Heart right ventricle (tissue), 16 donors: Measurements from ENCODE around the gene R3HDM1. TPM values are rescaled to one million over a fixed set of nuclear protein-coding genes. Genes with fewer than 3 reads are reported as not detected.
"Not testable (repeated sequence)": the region's sequence is repeated elsewhere in the genome, so short reads cannot be mapped to it uniquely, and the experiment has no call there.

Experiments used
- ATAC-seq, 8 donors: fragments of 200-7000 bp; cut with Tn5 transposase; one replicate each; pipeline ENCODE4 v1.9.1; 2020; ENCODE audit warnings: mild to moderate bottlenecking in 8 of 8, moderate library complexity in 8 of 8, moderate number of reproducible peaks in 1 of 8
- DNase-seq, 2 donors: peaks; one replicate each; pipeline ENCODE4 v3.0.0-alpha.2; 2020
- H3K27ac ChIP-seq, 10 donors: fragments of 200-600 bp; sonication (generic) in 2 of 10; one replicate each; pipeline versions ENCODE4 v1.5.0 to v1.8.0; 2020 to 2022; ENCODE audit warnings: mild to moderate bottlenecking in 3 of 10
- H3K27me3 ChIP-seq, 7 donors: fragments of 200-600 bp; one replicate each; pipeline ENCODE4 v1.8.0; 2021 to 2022; ENCODE audit warnings: mild to moderate bottlenecking in 2 of 7
- H3K36me3 ChIP-seq, 9 donors: fragments of 200-600 bp; sonication (generic) in 1 of 9; one replicate each; pipeline versions ENCODE4 v1.5.0 to v1.8.0; 2020 to 2022; ENCODE audit warnings: mild to moderate bottlenecking in 2 of 9
- H3K4me1 ChIP-seq, 9 donors: fragments of 200-600 bp; sonication (generic) in 1 of 9; one replicate each; pipeline versions ENCODE4 v1.5.0 to v1.8.0; 2020 to 2022; ENCODE audit warnings: mild to moderate bottlenecking in 4 of 9
- H3K4me3 ChIP-seq, 10 donors: fragments of 200-600 bp; sonication (generic) in 2 of 10; one replicate each; pipeline versions ENCODE4 v1.5.0 to v1.8.0; 2020 to 2022; ENCODE audit warnings: mild to moderate bottlenecking in 7 of 10, moderate library complexity in 2 of 10
- H3K9me3 ChIP-seq, 11 donors: fragments of 200-600 bp in 10 of 11; sonication (generic) in 2 of 11; one replicate each; pipeline versions ENCODE4 v1.5.0 to v1.8.0; 2013 to 2022; ENCODE audit warnings: mild to moderate bottlenecking in 2 of 11, control low read depth in 1 of 11, moderate library complexity in 1 of 11
- WGBS, 2 donors: extraction: QIAGEN DNeasy Blood & Tissue Kit; methylation state at CpG; one replicate each; pipeline ENCODE4 v1.1.7; 2013; ENCODE audit warnings: inconsistent platforms in 1 of 2; 5-methylcytosine and 5-hydroxymethylcytosine counted together
- intact Hi-C, 10 donors: fragments of 100-400 bp; cut with DNase I; formaldehyde crosslinking; loops; one replicate each; pipeline versions ENCODE4 v1.11.1 to v1.14.2; 2022
- polyA plus RNA-seq, 2 donors: library from polyadenylated mRNA; stranded (reverse); fragments of 200-250 nt; gene quantifications; one replicate each; pipeline ENCODE4 v1.2.3, GENCODE V29; 2013
- total RNA-seq, 10 donors: library from RNA; stranded (reverse); fragmentation: NEBNext Ultra II Directional in 3 of 10; extraction: Animal tissue kit (Norgen Biotek cat#: 25700) in 3 of 10; gene quantifications; one replicate each; pipeline versions ENCODE4 v1.2.1 to v1.2.4, GENCODE V29; 2021 to 2023
- TF ChIP-seq, protein P1 (sequence below), 9 donors: fragments of 200-600 bp; sonication (generic) in 2 of 9; IDR thresholded peaks; one replicate each; pipeline versions ENCODE4 v1.5.0 to v1.8.0; 2021 to 2022; ENCODE audit warnings: antibody characterized with exemption in 9 of 9, mild to moderate bottlenecking in 5 of 9, moderate library complexity in 1 of 9
- donor health status: Arrhythmogenic right ventricular cardiomyopathy.
- donor health status: ischemic (EF 13 %, LVEDD 7.1; RV severe dilation, severe dysfunction).
- donor health status: healthy with polysubstance abuse.
- donor health status: DM: no; HTN: yes; CAD: no.
- donor health status: DM: no; HTN: no; CAD: no.
- donor health status: ischemic (EF 25% LVEDD 6.9; RV normal size, moderate dysfunction).
- donor health status: ischemic (EF 25% LVEDD 5.7; RV mildly dilated, moderate dysfunction).
- donor health status: healthy.
- donor health status: DM: yes; HTN: yes; CAD: no.
- donor health status: Ischemic cardiomyopathy.
- donor health status: ischemic (EF 35%, LVEDD 5.7; RV mildly dilated, moderate dysfunction).
- donor health status: nonischemic (EF 11% LVEDD 7.7; RV severe dilation, severe dysfunction).
- donor health status: DM: yes; HTN: yes; CAD: no.
- donor health status: PGD.
- donor health status: ischemic (EF 29% LVEDD 5.4; RV normal size, mild dysfunction).
- donor health status: nonischemic (EF 23%, LVEDD 6.1; RV moderate dilation, normal function).

The R3HDM1 gene
- total and polyA plus RNA-seq, 12 donors, result 6.1 to 22.2 (median 17.5) TPM

DNA sequence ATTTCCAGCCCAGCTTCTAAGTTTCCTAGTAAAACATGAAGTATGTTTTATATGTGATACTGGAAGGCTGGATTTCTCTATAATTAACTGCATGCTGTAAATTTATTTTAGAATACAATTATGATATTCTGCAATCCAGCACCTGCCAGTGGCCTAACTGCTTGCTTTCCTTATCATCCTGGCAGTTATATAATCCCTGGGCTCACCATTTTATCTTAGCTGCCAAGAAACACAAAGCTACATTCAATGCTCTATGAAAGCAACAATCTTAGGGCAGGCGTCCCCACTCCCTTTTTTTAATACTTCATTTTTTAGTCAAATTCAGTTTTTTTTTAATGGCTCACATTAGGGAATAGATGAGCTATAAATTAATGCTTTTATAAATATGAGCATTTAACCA, 172.0 kb downstream of the R3HDM1 start:
- DNase-seq, result no peak
- intact Hi-C loops, result loop anchor here in 1 of 10 donors (10.0 kb wide), 1 partner anchor 228 kb away; no protein-coding TSS in a partner anchor
- Histone ChIP-seq H3K4me3 (no peak overlapping the region), H3K27me3 (no peaks in the 10 kb centered on the region), H3K4me1 (peaks cover 0 to 7% (median 0%) of the 10 kb centered on the region in 9 donors), H3K27ac (no peak overlapping the region), H3K36me3 (no peaks in the 10 kb centered on the region), H3K9me3 (no peaks in the 10 kb centered on the region)
- TF ChIP-seq, protein P1, sequence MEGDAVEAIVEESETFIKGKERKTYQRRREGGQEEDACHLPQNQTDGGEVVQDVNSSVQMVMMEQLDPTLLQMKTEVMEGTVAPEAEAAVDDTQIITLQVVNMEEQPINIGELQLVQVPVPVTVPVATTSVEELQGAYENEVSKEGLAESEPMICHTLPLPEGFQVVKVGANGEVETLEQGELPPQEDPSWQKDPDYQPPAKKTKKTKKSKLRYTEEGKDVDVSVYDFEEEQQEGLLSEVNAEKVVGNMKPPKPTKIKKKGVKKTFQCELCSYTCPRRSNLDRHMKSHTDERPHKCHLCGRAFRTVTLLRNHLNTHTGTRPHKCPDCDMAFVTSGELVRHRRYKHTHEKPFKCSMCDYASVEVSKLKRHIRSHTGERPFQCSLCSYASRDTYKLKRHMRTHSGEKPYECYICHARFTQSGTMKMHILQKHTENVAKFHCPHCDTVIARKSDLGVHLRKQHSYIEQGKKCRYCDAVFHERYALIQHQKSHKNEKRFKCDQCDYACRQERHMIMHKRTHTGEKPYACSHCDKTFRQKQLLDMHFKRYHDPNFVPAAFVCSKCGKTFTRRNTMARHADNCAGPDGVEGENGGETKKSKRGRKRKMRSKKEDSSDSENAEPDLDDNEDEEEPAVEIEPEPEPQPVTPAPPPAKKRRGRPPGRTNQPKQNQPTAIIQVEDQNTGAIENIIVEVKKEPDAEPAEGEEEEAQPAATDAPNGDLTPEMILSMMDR (IDR thresholded peaks at IDR 0.05), result no peak
- ATAC-seq, result no peak
- 24 to 28% methylated on average over 1 of the region's 1 CpG for WGBS, 2 donors

DNA sequence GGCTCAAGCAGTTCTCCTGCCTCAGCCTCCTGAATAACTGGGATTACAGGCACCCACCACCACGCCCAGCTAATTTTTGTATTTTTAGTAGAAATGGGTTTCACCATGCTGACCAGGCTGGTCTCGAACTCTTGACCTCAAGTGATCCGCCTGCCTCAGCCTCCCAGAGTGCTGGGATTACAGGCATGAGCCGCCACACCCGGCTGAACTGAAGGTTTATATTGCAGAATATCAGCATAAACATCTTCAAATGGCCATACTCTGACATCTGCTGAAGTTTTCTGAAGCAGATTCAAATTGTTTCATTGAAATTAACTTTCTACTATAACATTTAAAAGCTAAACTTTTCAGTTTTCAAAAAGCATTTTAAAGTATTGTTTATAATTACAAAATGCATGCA, 172.8 kb downstream of the R3HDM1 start:
- not testable (repeated sequence) for H3K27me3 ChIP-seq, H3K4me1 ChIP-seq, DNase-seq, H3K27ac ChIP-seq, H3K4me3 ChIP-seq, ATAC-seq, H3K36me3 ChIP-seq, H3K9me3 ChIP-seq
- intact Hi-C loops, result loop anchor here in 1 of 10 donors (10.0 kb wide), 1 partner anchor 229 kb away; no protein-coding TSS in a partner anchor
- 97 to 99% methylated on average over 5 of the region's 5 CpGs for WGBS, 2 donors

DNA sequence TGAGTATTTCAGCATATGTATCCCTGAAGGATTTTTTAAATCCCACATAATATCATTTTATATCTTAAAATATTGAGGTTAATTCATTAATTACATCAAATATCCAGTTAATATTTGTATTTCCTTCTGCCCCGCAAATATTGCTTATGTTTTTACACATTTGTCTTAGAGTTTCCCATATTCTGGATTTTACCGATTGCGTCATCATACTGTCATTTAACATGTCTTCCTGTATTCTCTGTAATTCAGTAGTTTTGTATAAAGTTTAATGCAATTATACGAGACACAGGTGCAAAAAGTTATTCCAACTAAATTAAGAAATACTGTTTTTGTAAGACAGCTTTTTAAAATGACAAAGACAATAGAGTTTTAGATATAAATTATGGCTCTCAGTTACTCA, 176.9 kb downstream of the R3HDM1 start:
- Histone ChIP-seq H3K4me1 (peaks cover 0 to 4% (median 0%) of the 10 kb centered on the region in 9 donors), H3K4me3 (no peak overlapping the region), H3K9me3 (no peaks in the 10 kb centered on the region), H3K27ac (no peak overlapping the region), H3K36me3 (peaks cover 0 to 29% (median 0%) of the 10 kb centered on the region in 9 donors), H3K27me3 (no peaks in the 10 kb centered on the region)
- no peak for ATAC-seq
- TF ChIP-seq, protein P1 (IDR thresholded peaks at IDR 0.05), result no peak
- DNase-seq, result no peak
- intact Hi-C loops, result loop anchor here in 1 of 10 donors (2.0 to 10.0 kb wide), 2 partner anchors 233 to 703 kb away; no protein-coding TSS in a partner anchor
- 95 to 98% methylated on average over 4 of the region's 4 CpGs for WGBS, 2 donors

DNA sequence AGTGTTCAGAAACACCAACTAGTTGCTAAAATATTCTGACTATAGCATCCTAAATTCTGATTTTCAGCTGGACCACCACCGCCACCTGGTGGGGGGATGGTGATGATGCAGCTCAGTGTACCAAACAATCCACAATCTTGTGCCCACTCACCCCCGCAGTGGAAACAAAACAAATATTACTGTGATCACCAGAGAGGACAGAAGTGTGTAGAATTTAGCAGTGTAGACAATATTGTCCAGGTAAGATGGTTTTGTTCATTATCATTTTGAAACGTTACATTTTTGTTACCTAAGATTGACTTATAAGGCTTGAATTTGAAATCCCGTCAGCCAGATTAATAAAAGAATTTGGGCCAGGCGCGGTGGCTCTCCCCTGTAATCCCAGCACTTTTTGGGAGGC, 178.7 kb downstream of the R3HDM1 start:
- H3K27ac ChIP-seq, result no peak overlapping the region
- H3K36me3 ChIP-seq, result peaks cover 0 to 45% (median 1%) of the 10 kb centered on the region in 9 donors
- no peaks in the 10 kb centered on the region for H3K4me1 ChIP-seq
- WGBS, 2 donors, result 67 to 68% methylated on average over 6 of the region's 6 CpGs
- peak; percentile 26 to 55 for DNase-seq
- H3K27me3 ChIP-seq, result no peaks in the 10 kb centered on the region
- intact Hi-C loops, result loop anchor here in 9 of 10 donors (1.0 to 10.0 kb wide), 8 partner anchors 235 to 723 kb away; no protein-coding TSS in a partner anchor
- H3K9me3 ChIP-seq, result no peaks in the 10 kb centered on the region
- TF ChIP-seq, protein P1 (IDR thresholded peaks at IDR 0.05), result peak; percentile 86 to 99 (median 95)
- no peak overlapping the region for H3K4me3 ChIP-seq
- ATAC-seq, result peak in 5 of 8 donors; percentile 37 to 56 (median 54)

DNA sequence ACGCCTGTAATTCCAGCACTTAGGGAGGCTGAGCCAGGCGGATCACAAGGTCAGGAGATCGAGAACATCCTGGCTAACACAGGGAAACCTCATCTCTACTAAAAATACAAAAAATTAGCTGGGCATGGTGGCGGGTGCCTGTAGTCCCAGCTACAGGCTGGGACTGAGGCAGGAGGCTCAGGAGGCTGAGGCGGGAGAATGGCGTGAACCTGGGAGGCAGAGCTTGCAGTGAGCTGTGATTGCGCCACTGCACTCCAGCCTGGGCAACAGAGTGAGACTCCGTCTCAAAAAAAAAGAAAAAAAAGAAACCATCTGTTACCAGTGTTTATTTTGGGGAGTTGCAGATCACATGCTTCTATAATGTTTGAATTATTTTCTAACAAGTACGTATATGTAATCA, 183.8 kb downstream of the R3HDM1 start:
- ATAC-seq, H3K9me3 ChIP-seq, H3K4me3 ChIP-seq, DNase-seq, intact Hi-C loops, H3K4me1 ChIP-seq, H3K27ac ChIP-seq, H3K27me3 ChIP-seq: not testable (repeated sequence)
- 96 to 97% methylated on average over 9 of the region's 9 CpGs for WGBS, 2 donors
- H3K36me3 ChIP-seq, result peaks cover 0 to 92% (median 28%) of the 10 kb centered on the region in 9 donors
